GM12878 (cell line): ENCODE results near the gene ZNF132. TPM values are rescaled to one million over a fixed set of nuclear protein-coding genes. Genes with fewer than 3 reads are reported as not detected.

ENCODE experiments used
- ATAC-seq: fragments of 200-7000 bp; cut with Tn5 transposase; 3 replicates; pipeline ENCODE4 v1.9.1; 2020; ENCODE audit warnings: mild to moderate bottlenecking, moderate library complexity
- BruUV-seq: library from RNA; stranded (reverse); fragments of 400-500 nt; replicated peaks from 2 replicates; lab custom pipeline; 2021; lab: Mats Ljungman, UMichigan
- CTCF ChIA-PET: fragments of 300-600 bp; sonication (Branson Sonifier 250); formaldehyde crosslinking; extraction: SDS; loops from one replicate; lab custom pipeline; 2021; ENCODE audit warnings: inconsistent platforms; lab: Yijun Ruan, JAX
- POLR2A ChIA-PET: fragments of 350-600 bp; formaldehyde crosslinking; extraction: SDS; loops from one replicate; lab custom pipeline; 2021; ENCODE audit warnings: inconsistent platforms; lab: Charles Lee
- RAD21 ChIA-PET: fragments of 300-600 bp; sonication (Branson Sonifier 250); formaldehyde crosslinking; loops from one replicate; lab custom pipeline; 2023; ENCODE audit warnings: antibody characterized with exemption; ENCODE audit not compliant: unreplicated experiment; lab: Charles Lee
- SMC1A ChIA-PET: fragments of 300-600 bp; sonication (Branson Sonifier 250); formaldehyde crosslinking; loops from one replicate; lab custom pipeline; 2023; ENCODE audit not compliant: unreplicated experiment, uncharacterized antibody; lab: Charles Lee
- DNase-seq: peaks from one replicate; pipeline ENCODE4 v3.0.0-alpha.2; 2011; ENCODE audit warnings: low read depth, low spot score
- FAIRE-seq: peaks from 3 replicates; lab custom pipeline; 2011; peaks lifted over from hg19 to GRCh38; lab: Jason Lieb, UNC
- H2AFZ ChIP-seq: 2 replicates; pipeline ENCODE4 v1.6.0; 2011; ENCODE audit warnings: low read depth, low read length, control low read depth; ENCODE audit not compliant: control insufficient read depth
- H3K27ac ChIP-seq: 2 replicates; pipeline ENCODE4 v1.5.1; 2011; ENCODE audit warnings: control low read depth; ENCODE audit not compliant: control insufficient read depth, insufficient read depth
- H3K27me3 ChIP-seq, 2 experiments: replicated peaks in 1 of 2; 2 replicates each; pipeline versions ENCODE4 v1.6.0 to v1.6.1; 2011; ENCODE audit warnings: low read length in 1 of 2; ENCODE audit not compliant: control insufficient read depth in 2 of 2, insufficient read depth in 2 of 2
- H3K36me3 ChIP-seq, 2 experiments: 2 replicates each; pipeline ENCODE4 v1.5.1; 2011; ENCODE audit warnings: low read length in 1 of 2; ENCODE audit not compliant: control insufficient read depth in 2 of 2, insufficient read depth in 2 of 2
- H3K4me1 ChIP-seq: 2 replicates; pipeline ENCODE4 v1.6.1; 2011; ENCODE audit warnings: mild to moderate bottlenecking, low read length, moderate library complexity, mixed read lengths; ENCODE audit not compliant: control insufficient read depth, insufficient read depth
- H3K4me2 ChIP-seq: 2 replicates; pipeline ENCODE4 v1.6.0; 2011; ENCODE audit warnings: control low read depth; ENCODE audit not compliant: control insufficient read depth, insufficient read depth
- H3K4me3 ChIP-seq: fragments of 200-600 bp; sonication (generic); 2 replicates; pipeline ENCODE4 v1.5.1; 2016
- H3K79me2 ChIP-seq: 2 replicates; pipeline ENCODE4 v1.6.0; 2011; ENCODE audit warnings: low read length; ENCODE audit not compliant: control insufficient read depth, insufficient read depth
- H3K9ac ChIP-seq: 2 replicates; pipeline ENCODE4 v1.8.0; 2011; ENCODE audit warnings: low read length, control low read depth, mixed read lengths; ENCODE audit not compliant: control insufficient read depth, insufficient read depth
- H3K9me3 ChIP-seq: replicated peaks from 3 replicates; pipeline ENCODE4 v1.5.1; 2011; ENCODE audit warnings: mild to moderate bottlenecking, low read length; ENCODE audit not compliant: control insufficient read depth, insufficient read depth
- H4K20me1 ChIP-seq: 2 replicates; pipeline ENCODE4 v1.6.0; 2011; ENCODE audit not compliant: control insufficient read depth, insufficient read depth
- BCL11A ChIP-seq: IDR thresholded peaks from 2 replicates; pipeline ENCODE4 v1.6.1; 2011; ENCODE audit warnings: low read depth, low read length
- BCLAF1 ChIP-seq: fragments of 450-650 bp; IDR thresholded peaks from 2 replicates; pipeline ENCODE4 v1.6.1; 2017; ENCODE audit warnings: antibody characterized with exemption, mild to moderate bottlenecking, moderate library complexity
- ETV6 ChIP-seq, 2 experiments: fragments of 450-650 bp in 1 of 2; IDR thresholded peaks in 1 of 2; conservative IDR thresholded peaks in 1 of 2; 2 replicates each; pipeline ENCODE4 v1.6.1; 2014; ENCODE audit warnings: antibody characterized with exemption in 1 of 2, borderline replicate concordance in 1 of 2, low read depth in 1 of 2, mild to moderate bottlenecking in 1 of 2, moderate library complexity in 1 of 2
- HCFC1 ChIP-seq: fragments of 150-350 bp; IDR thresholded peaks from 2 replicates; pipeline ENCODE4 v1.6.1; 2014; ENCODE audit warnings: low read length
- HDAC6 ChIP-seq: fragments of 200-600 bp; sonication (generic); IDR thresholded peaks from one replicate; pipeline ENCODE4 v1.8.0; 2017; ENCODE audit warnings: antibody characterized with exemption; ENCODE audit not compliant: unreplicated experiment
- MXI1 ChIP-seq: fragments of 150-350 bp; IDR thresholded peaks from 2 replicates; pipeline ENCODE4 v1.6.1; 2011; ENCODE audit warnings: low read depth, mild to moderate bottlenecking, inconsistent platforms, low read length, improper control_type of control experiment
- NFIC ChIP-seq: IDR thresholded peaks from 2 replicates; pipeline ENCODE4 v1.6.1; 2012; ENCODE audit warnings: low read depth, mild to moderate bottlenecking, inconsistent platforms, low read length, moderate library complexity
- POLR2A ChIP-seq: IDR thresholded peaks from 2 replicates; pipeline ENCODE4 v1.6.1; 2011; ENCODE audit warnings: low read depth, mild to moderate bottlenecking, low read length
- RBBP5 ChIP-seq: fragments of 200-600 bp; sonication (generic); conservative IDR thresholded peaks from 2 replicates; pipeline ENCODE4 v1.6.1; 2016
- ZBTB11 ChIP-seq: fragments of 450-650 bp; formaldehyde crosslinking; IDR thresholded peaks from 2 replicates; pipeline ENCODE4 v1.5.0; 2022; ENCODE audit warnings: mild to moderate bottlenecking, missing genetic modification characterization
- ZNF217 ChIP-seq: fragments of 450-650 bp; IDR thresholded peaks from 2 replicates; pipeline ENCODE4 v1.6.1; 2017; ENCODE audit warnings: antibody characterized with exemption, mild to moderate bottlenecking
- WGBS: methylation state at CpG from one replicate; pipeline ENCODE4 v1.1.6; 2016; ENCODE audit warnings: low lambda C conversion rate; ENCODE audit not compliant: insufficient replicate concordance, insufficient coverage; ENCODE audit errors: missing lambda C conversion rate; 5-methylcytosine and 5-hydroxymethylcytosine counted together
- in situ Hi-C: fragments of 300-500 bp; cut with MboI; formaldehyde crosslinking; loops from 9 replicates; pipeline ENCODE4 v1.14.3; 2018; ENCODE audit warnings: mixed read lengths
- intact Hi-C: fragments of 100-400 bp; cut with micrococcal nuclease; formaldehyde crosslinking; loops from one replicate; pipeline ENCODE4 v1.14.2; 2022; ENCODE audit not compliant: unreplicated experiment
- polyA plus RNA-seq, 11 experiments: library from polyadenylated mRNA; depleted of rRNA in 4 of 11; unstranded in 6 of 11; stranded (reverse) in 5 of 11; fragments of >200 nt; fragmentation: Nextera tagmentation in 4 of 11; fragmentation: Illumina TruSeq in 1 of 11; extraction: Ambion mirVana in 4 of 11; extraction: Trizol in 1 of 11; gene quantifications; 1 replicate in 1 of 11; 2 replicates in 10 of 11; pipeline versions ENCODE4 v1.2.1 to v1.2.3, GENCODE V29; 2011 to 2016; ENCODE audit warnings: inconsistent platforms in 2 of 11, missing spikeins in 2 of 11, low read depth in 1 of 11
- total RNA-seq, 4 experiments: library from RNA; depleted of rRNA in 3 of 4; stranded (reverse); fragments of >200 nt in 3 of 4; fragmentation: Illumina TruSeq in 1 of 4; extraction: Trizol in 1 of 4; gene quantifications; 2 replicates each; pipeline versions ENCODE4 v1.2.1 to v1.2.3, GENCODE V29; 2013 to 2021

ZNF132 gene
- total and polyA plus RNA-seq, 10 of the 15 experiments (the other 5 are each of a cell fraction or from before 2014, with no cell fraction given): 0.56 to 4.0 (median 2.3) TPM

- Histone ChIP-seq H3K4me2 (no peak overlapping the region), H3K9ac (no peak overlapping the region), H3K79me2 (peaks cover 3% of the 10 kb centered on the region), H3K27me3 (no peaks in the 10 kb centered on the region), H3K36me3 (peaks cover 7% of the 10 kb centered on the region in 2 experiments), H3K4me1 (peaks cover 21% of the 10 kb centered on the region), H2AFZ (no peak overlapping the region), H4K20me1 (no peaks in the 10 kb centered on the region), H3K27ac (no peak overlapping the region), H3K4me3 (no peak overlapping the region), H3K9me3 (no peaks in the 10 kb centered on the region)
- ChIA-PET POLR2A (no interaction called here), RAD21 (no interaction called here), CTCF (no interaction called here), SMC1A (interaction anchor here (0.9 to 1.3 kb wide), 2 partner anchors 15 to 22 kb away, joined by 3 read pairs; partner anchors contain the start of gene ZNF324B)
- in situ Hi-C loops (no loop called here), intact Hi-C loops (no loop called here)
- no TSS peak for BruUV-seq
- FAIRE-seq: no peak
- TF ChIP-seq POLR2A (peak; percentile 60; the same call in 1 of the 2 replicates), NFIC (no peak), HCFC1 (no peak)
- DNase-seq: no peak
- ATAC-seq: no peak
Measured at GRCh38 chr19:58473775-58474174, 33.8 kb upstream of the ZNF132 start.

GRCh38 chr19:58471736-58472135 is 31.8 kb upstream of the ZNF132 start:
- BruUV-seq: no TSS peak
- DNase-seq: no peak
- ChIA-PET RAD21 (no interaction called here), SMC1A (interaction anchor here (0.6 kb wide), 1 partner anchor 725 kb away, joined by 3 read pairs; the partner anchor contains the start of gene ZNF776), CTCF (no interaction called here), POLR2A (no interaction called here)
- Histone ChIP-seq H3K27me3 (no peaks in the 10 kb centered on the region), H3K9me3 (no peaks in the 10 kb centered on the region), H3K36me3 (peaks cover 7% of the 10 kb centered on the region in 2 experiments), H4K20me1 (no peaks in the 10 kb centered on the region), H3K9ac (no peak overlapping the region), H3K4me1 (peaks cover 14% of the 10 kb centered on the region), H2AFZ (no peak overlapping the region), H3K79me2 (peaks cover 17% of the 10 kb centered on the region), H3K4me2 (no peak overlapping the region), H3K4me3 (no peak overlapping the region), H3K27ac (no peak overlapping the region)
- intact Hi-C loops: no loop called here
- in situ Hi-C loops: no loop called here
- no peak for ATAC-seq
- FAIRE-seq: no peak
- 98% methylated on average over 38 of the region's 39 CpGs for WGBS
- TF ChIP-seq HDAC6: no peak
- no peak for TF ChIP-seq ETV6 (conservative IDR thresholded peaks at IDR 0.05 in 1 of 2, IDR thresholded peaks at IDR 0.05 in 1 of 2; ENCODE audit: borderline replicate concordance in 1 of 2, low read depth in 1 of 2)
- no peak for TF ChIP-seq BCL11A
- TF ChIP-seq ZBTB11 (CRISPR knock-in tag): no peak
- no peak for TF ChIP-seq RBBP5
- no peak for TF ChIP-seq BCLAF1
- TF ChIP-seq MXI1: no peak
- TF ChIP-seq ZNF217: no peak
